A549 (cell line): Measurements from ENCODE around the gene SLC6A16.

Experiments
- BHLHE40 ChIP-seq: IDR thresholded peaks from 2 replicates; pipeline ENCODE4 v1.6.1; 2012; ENCODE audit warnings: low read depth, low read length, inconsistent platforms
- CTCF ChIP-seq: fragments of >200 bp; sonication (Bioruptor Twin); formaldehyde crosslinking; IDR thresholded peaks from 3 replicates; pipeline ENCODE4 v1.5.1; 2016
- MYC ChIP-seq: IDR thresholded peaks from 2 replicates; pipeline ENCODE4 v1.6.1; 2012; ENCODE audit warnings: mild to moderate bottlenecking, inconsistent platforms, low read length, improper control_type of control experiment, borderline replicate concordance
- POLR2A ChIP-seq: IDR thresholded peaks from 2 replicates; pipeline ENCODE4 v1.6.1; 2012; ENCODE audit warnings: mild to moderate bottlenecking, low read length
- REST ChIP-seq: fragments of 200-600 bp; sonication (generic); IDR thresholded peaks from 2 replicates; pipeline ENCODE4 v1.6.1; 2016; ENCODE audit warnings: antibody characterized with exemption, mild to moderate bottlenecking, moderate library complexity
- TP53 ChIP-seq: fragments of 250-450 bp; sonication (Bioruptor Pico); IDR thresholded peaks from 2 replicates; pipeline ENCODE4 v1.5.0; 2021; ENCODE audit warnings: mild to moderate bottlenecking, moderate library complexity

GRCh38 chr19:49356382-49356781 is 31.4 kb upstream of the SLC6A16 start:
- TF ChIP-seq BHLHE40 (no peak), CTCF (no peak), REST (no peak), POLR2A (no peak), TP53 (CRISPR knock-in tag) (no peak), MYC (no peak)
